IPS-15b (cell line): Measurements from ENCODE around the gene RASSF8.

Experiments
- H3K27me3 ChIP-seq: one replicate; pipeline ENCODE4 v1.6.1; 2013; ENCODE audit warnings: low read length; ENCODE audit not compliant: control insufficient read depth, insufficient read depth
- H3K36me3 ChIP-seq: one replicate; pipeline ENCODE4 v1.6.1; 2013; ENCODE audit warnings: low read length; ENCODE audit not compliant: control insufficient read depth, insufficient read depth
- H3K4me1 ChIP-seq: one replicate; pipeline ENCODE4 v1.6.1; 2013; ENCODE audit warnings: mild to moderate bottlenecking, low read length; ENCODE audit not compliant: control insufficient read depth, insufficient read depth
- H3K4me3 ChIP-seq: one replicate; pipeline ENCODE4 v1.5.1; 2013; ENCODE audit warnings: low read depth, low read length
- H3K9ac ChIP-seq: one replicate; pipeline ENCODE4 v1.6.1; 2013; ENCODE audit warnings: low read depth, mild to moderate bottlenecking, low read length
- H3K9me3 ChIP-seq: one replicate; pipeline ENCODE4 v1.6.1; 2013; ENCODE audit warnings: mild to moderate bottlenecking, low read length; ENCODE audit not compliant: control insufficient read depth, insufficient read depth

Gene RASSF8

DNA sequence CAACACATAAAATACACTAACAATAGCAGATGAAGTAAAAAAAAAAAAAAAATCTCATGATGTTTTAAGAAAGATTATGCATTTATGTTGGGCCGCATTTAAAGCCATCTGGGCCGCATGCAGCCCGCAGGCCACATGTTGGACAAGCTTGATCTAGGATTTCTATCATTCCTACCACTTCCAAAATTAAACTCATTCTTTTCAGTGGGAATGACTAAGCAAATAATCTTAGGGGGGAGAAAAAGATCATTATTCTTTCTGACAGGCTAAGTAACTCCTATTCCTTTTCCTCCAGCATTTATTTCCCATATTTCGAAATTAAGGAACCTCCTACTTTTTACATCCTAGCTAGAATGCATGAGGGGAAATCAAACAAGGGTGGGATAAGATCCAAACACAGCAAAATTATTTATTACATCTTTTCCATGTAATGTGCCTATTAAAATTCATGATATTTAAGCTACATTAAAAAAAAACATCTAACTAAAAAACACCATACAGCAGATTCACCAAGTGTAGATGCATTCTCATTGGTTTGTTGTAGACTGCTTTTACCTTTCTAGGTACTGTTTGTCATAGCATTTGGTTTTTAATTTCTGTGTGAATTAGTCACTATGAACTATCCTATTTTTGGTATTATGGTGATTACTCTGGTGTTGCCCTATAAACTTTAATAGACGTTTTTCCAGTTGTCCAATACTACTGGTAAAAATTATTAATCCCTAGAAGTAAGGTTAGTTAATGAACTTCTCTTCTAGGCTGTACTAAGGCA is 76.1 kb downstream of the RASSF8 start:
- H3K4me3 ChIP-seq: no peak overlapping the region
- H3K36me3 ChIP-seq: no peaks in the 10 kb centered on the region
- no peaks in the 10 kb centered on the region for H3K9me3 ChIP-seq
- no peaks in the 10 kb centered on the region for H3K27me3 ChIP-seq
- no peaks in the 10 kb centered on the region for H3K4me1 ChIP-seq
- H3K9ac ChIP-seq: no peak overlapping the region

DNA sequence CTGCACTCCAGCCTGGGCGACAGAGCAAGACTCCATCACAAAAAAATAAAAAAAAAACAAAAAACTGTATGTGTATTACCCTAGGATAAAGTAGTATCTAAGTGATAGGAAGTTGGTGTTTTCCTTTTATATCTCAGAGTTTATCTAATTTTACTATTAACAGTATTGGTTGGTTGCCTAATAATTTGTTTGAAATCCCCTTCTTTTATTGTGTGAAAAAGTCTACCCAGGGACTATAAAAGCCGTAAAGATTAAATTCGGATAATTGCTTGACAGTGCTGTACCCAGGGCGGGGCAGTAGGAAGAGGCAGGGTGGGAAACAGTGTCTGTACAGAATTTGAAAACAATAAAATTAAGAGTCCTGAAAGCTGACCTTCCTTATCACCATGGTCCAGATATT is 78.4 kb downstream of the RASSF8 start:
- Histone ChIP-seq H3K9ac (no peak overlapping the region), H3K4me3 (no peak overlapping the region), H3K4me1 (no peaks in the 10 kb centered on the region), H3K9me3 (no peaks in the 10 kb centered on the region), H3K36me3 (no peaks in the 10 kb centered on the region), H3K27me3 (no peaks in the 10 kb centered on the region)

DNA sequence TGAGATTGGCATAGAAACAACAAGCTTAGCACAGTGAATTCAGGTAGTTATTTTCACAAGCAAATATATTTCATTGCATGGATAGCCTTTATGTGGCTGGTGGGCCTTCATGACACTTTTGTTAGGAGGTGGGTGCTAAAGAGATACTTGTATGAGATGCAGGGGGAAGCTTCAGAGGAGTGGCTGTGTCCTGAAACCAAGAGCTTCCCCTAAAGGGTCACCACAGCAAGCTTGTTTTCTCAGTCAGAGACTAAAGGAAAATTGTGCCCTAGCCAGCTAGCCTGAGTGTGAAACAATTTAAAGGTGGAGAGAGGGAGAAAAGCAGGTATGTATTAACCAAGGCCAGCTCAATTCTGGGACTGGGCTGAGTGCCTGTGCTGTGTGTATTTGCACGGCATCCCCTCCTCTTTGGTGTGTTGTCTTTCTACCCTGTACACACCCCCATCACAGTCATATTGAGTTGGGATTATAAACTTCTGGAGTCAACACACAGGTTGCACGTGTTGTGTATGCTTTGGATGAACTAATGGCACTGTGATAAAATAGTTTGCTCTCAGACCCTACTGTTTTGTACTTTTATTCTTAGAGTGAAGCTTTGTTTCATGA is 79.2 kb downstream of the RASSF8 start:
- Histone ChIP-seq H3K4me1 (no peaks in the 10 kb centered on the region), H3K9ac (no peak overlapping the region), H3K27me3 (no peaks in the 10 kb centered on the region), H3K4me3 (no peak overlapping the region), H3K9me3 (no peaks in the 10 kb centered on the region), H3K36me3 (no peaks in the 10 kb centered on the region)

- Histone ChIP-seq H3K27me3 (no peaks in the 10 kb centered on the region), H3K9me3 (no peaks in the 10 kb centered on the region), H3K4me1 (peaks cover 5% of the 10 kb centered on the region), H3K4me3 (no peak overlapping the region), H3K36me3 (no peaks in the 10 kb centered on the region), H3K9ac (no peak overlapping the region)
Measured at GRCh38 chr12:26042645-26043044, 84.2 kb downstream of the RASSF8 start.

- no peak overlapping the region for H3K4me3 ChIP-seq
- H3K4me1 ChIP-seq: peaks cover 10% of the 10 kb centered on the region
- H3K36me3 ChIP-seq: no peaks in the 10 kb centered on the region
Measured at GRCh38 chr12:26043135-26044006, 84.9 kb downstream of the RASSF8 start.

GRCh38 chr12:26044007-26044394 is 85.5 kb downstream of the RASSF8 start:
- Histone ChIP-seq H3K9me3 (no peaks in the 10 kb centered on the region), H3K4me3 (no peak overlapping the region), H3K27me3 (no peaks in the 10 kb centered on the region), H3K36me3 (no peaks in the 10 kb centered on the region), H3K4me1 (peaks cover 10% of the 10 kb centered on the region), H3K9ac (no peak overlapping the region)

More at GRCh38 chr12:26043135-26044006, 84.9 kb downstream of the RASSF8 start:
- no peak overlapping the region for H3K9ac ChIP-seq
- no peaks in the 10 kb centered on the region for H3K27me3 ChIP-seq
- no peaks in the 10 kb centered on the region for H3K9me3 ChIP-seq

- Histone ChIP-seq H3K4me1 (peaks cover 10% of the 10 kb centered on the region), H3K36me3 (no peaks in the 10 kb centered on the region), H3K9me3 (no peaks in the 10 kb centered on the region), H3K9ac (no peak overlapping the region), H3K4me3 (no peak overlapping the region), H3K27me3 (no peaks in the 10 kb centered on the region)
Measured at GRCh38 chr12:26044592-26044991, 86.1 kb downstream of the RASSF8 start.

GRCh38 chr12:26046203-26046602 is 87.7 kb downstream of the RASSF8 start:
- H3K4me3 ChIP-seq: no peak overlapping the region
- no peaks in the 10 kb centered on the region for H3K36me3 ChIP-seq
- H3K9ac ChIP-seq: no peak overlapping the region
- H3K4me1 ChIP-seq: peaks cover 10% of the 10 kb centered on the region
- H3K27me3 ChIP-seq: no peaks in the 10 kb centered on the region
- H3K9me3 ChIP-seq: no peaks in the 10 kb centered on the region

- Histone ChIP-seq H3K27me3 (no peaks in the 10 kb centered on the region), H3K36me3 (no peaks in the 10 kb centered on the region), H3K4me1 (peaks cover 10% of the 10 kb centered on the region), H3K9me3 (no peaks in the 10 kb centered on the region), H3K9ac (no peak overlapping the region), H3K4me3 (no peak overlapping the region)
Measured at GRCh38 chr12:26046906-26047305, 88.4 kb downstream of the RASSF8 start.

GRCh38 chr12:26047401-26048226 is 89.1 kb downstream of the RASSF8 start:
- Histone ChIP-seq H3K9me3 (no peaks in the 10 kb centered on the region), H3K4me1 (peaks cover 10% of the 10 kb centered on the region), H3K9ac (no peak overlapping the region), H3K36me3 (no peaks in the 10 kb centered on the region), H3K4me3 (no peak overlapping the region), H3K27me3 (no peaks in the 10 kb centered on the region)

DNA sequence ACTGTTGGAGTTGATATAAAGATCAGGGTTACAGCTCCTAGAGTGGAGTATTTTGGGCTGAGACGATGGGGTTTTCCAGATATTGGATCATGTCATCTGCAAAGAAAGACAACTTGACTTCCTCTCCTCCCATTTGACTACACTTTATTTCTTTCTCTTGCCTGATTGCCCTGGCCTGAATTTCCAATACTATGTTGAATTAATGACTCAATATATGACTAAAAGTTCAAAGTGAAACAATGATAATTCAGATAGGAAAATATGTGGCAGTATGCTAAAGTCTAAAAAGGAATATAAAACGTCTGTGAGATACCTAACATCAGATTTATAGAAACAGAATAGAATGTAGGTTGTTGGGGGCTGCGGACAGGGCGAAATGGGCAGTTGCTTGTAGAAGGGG is 94.2 kb downstream of the RASSF8 start:
- Histone ChIP-seq H3K36me3 (no peaks in the 10 kb centered on the region), H3K27me3 (no peaks in the 10 kb centered on the region), H3K4me1 (peaks cover 5% of the 10 kb centered on the region), H3K9ac (no peak overlapping the region), H3K9me3 (no peaks in the 10 kb centered on the region), H3K4me3 (no peak overlapping the region)
